ENCODE data around the gene FSD1L.

DNA sequence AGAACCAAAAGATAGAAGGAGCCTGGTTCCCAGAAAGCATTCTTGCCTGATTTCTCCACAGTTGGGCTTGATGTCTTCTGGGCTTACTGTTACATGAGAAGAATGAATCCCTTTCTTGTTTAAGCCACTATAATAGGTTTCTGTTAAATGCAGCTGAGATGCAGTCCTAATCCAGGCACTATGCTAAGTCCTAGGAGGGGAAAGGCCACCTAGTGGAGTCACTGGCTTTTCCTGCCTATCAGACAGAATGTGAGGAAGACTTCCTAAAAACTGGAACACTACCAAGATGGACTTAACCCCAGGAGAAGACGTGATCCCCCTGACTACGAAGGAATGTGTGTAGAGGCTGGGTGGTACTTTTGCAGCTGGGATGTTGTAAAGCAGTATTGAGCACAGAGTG is 34.3 kb upstream of the FSD1L start:
- no peak for TF ChIP-seq EZH2phosphoT487 (IDR thresholded peaks at IDR 0.05; ENCODE audit: low read depth)
- TF ChIP-seq, protein P1, sequence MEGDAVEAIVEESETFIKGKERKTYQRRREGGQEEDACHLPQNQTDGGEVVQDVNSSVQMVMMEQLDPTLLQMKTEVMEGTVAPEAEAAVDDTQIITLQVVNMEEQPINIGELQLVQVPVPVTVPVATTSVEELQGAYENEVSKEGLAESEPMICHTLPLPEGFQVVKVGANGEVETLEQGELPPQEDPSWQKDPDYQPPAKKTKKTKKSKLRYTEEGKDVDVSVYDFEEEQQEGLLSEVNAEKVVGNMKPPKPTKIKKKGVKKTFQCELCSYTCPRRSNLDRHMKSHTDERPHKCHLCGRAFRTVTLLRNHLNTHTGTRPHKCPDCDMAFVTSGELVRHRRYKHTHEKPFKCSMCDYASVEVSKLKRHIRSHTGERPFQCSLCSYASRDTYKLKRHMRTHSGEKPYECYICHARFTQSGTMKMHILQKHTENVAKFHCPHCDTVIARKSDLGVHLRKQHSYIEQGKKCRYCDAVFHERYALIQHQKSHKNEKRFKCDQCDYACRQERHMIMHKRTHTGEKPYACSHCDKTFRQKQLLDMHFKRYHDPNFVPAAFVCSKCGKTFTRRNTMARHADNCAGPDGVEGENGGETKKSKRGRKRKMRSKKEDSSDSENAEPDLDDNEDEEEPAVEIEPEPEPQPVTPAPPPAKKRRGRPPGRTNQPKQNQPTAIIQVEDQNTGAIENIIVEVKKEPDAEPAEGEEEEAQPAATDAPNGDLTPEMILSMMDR (IDR thresholded peaks at IDR 0.05; ENCODE audit: low read depth, low read length), result peak; percentile 40

Measured in OCI-LY3 (cell line).